GM12878 (cell line): ENCODE results near the gene MAP2K7. TPM values are rescaled to one million over a fixed set of nuclear protein-coding genes. Genes with fewer than 3 reads are reported as not detected.
"Not testable (repeated sequence)": the region's sequence is repeated elsewhere in the genome, so short reads cannot be mapped to it uniquely, and the experiment has no call there.

ENCODE experiments used
- ATAC-seq: fragments of 200-7000 bp; cut with Tn5 transposase; 3 replicates; pipeline ENCODE4 v1.9.1; 2020; ENCODE audit warnings: mild to moderate bottlenecking, moderate library complexity
- BruUV-seq: library from RNA; stranded (reverse); fragments of 400-500 nt; replicated peaks from 2 replicates; lab custom pipeline; 2021; lab: Mats Ljungman, UMichigan
- CTCF ChIA-PET: fragments of 300-600 bp; sonication (Branson Sonifier 250); formaldehyde crosslinking; extraction: SDS; loops from one replicate; lab custom pipeline; 2021; ENCODE audit warnings: inconsistent platforms; lab: Yijun Ruan, JAX
- POLR2A ChIA-PET: fragments of 350-600 bp; formaldehyde crosslinking; extraction: SDS; loops from one replicate; lab custom pipeline; 2021; ENCODE audit warnings: inconsistent platforms; lab: Charles Lee
- RAD21 ChIA-PET: fragments of 300-600 bp; sonication (Branson Sonifier 250); formaldehyde crosslinking; loops from one replicate; lab custom pipeline; 2023; ENCODE audit warnings: antibody characterized with exemption; ENCODE audit not compliant: unreplicated experiment; lab: Charles Lee
- SMC1A ChIA-PET: fragments of 300-600 bp; sonication (Branson Sonifier 250); formaldehyde crosslinking; loops from one replicate; lab custom pipeline; 2023; ENCODE audit not compliant: unreplicated experiment, uncharacterized antibody; lab: Charles Lee
- DNase-seq: peaks from one replicate; pipeline ENCODE4 v3.0.0-alpha.2; 2011; ENCODE audit warnings: low read depth, low spot score
- FAIRE-seq: peaks from 3 replicates; lab custom pipeline; 2011; peaks lifted over from hg19 to GRCh38; lab: Jason Lieb, UNC
- H2AFZ ChIP-seq: 2 replicates; pipeline ENCODE4 v1.6.0; 2011; ENCODE audit warnings: low read depth, low read length, control low read depth; ENCODE audit not compliant: control insufficient read depth
- H3K27ac ChIP-seq: 2 replicates; pipeline ENCODE4 v1.5.1; 2011; ENCODE audit warnings: control low read depth; ENCODE audit not compliant: control insufficient read depth, insufficient read depth
- H3K27me3 ChIP-seq, 2 experiments: replicated peaks in 1 of 2; 2 replicates each; pipeline versions ENCODE4 v1.6.0 to v1.6.1; 2011; ENCODE audit warnings: low read length in 1 of 2; ENCODE audit not compliant: control insufficient read depth in 2 of 2, insufficient read depth in 2 of 2
- H3K36me3 ChIP-seq, 2 experiments: 2 replicates each; pipeline ENCODE4 v1.5.1; 2011; ENCODE audit warnings: low read length in 1 of 2; ENCODE audit not compliant: control insufficient read depth in 2 of 2, insufficient read depth in 2 of 2
- H3K4me1 ChIP-seq: 2 replicates; pipeline ENCODE4 v1.6.1; 2011; ENCODE audit warnings: mild to moderate bottlenecking, low read length, moderate library complexity, mixed read lengths; ENCODE audit not compliant: control insufficient read depth, insufficient read depth
- H3K4me2 ChIP-seq: 2 replicates; pipeline ENCODE4 v1.6.0; 2011; ENCODE audit warnings: control low read depth; ENCODE audit not compliant: control insufficient read depth, insufficient read depth
- H3K4me3 ChIP-seq: fragments of 200-600 bp; sonication (generic); 2 replicates; pipeline ENCODE4 v1.5.1; 2016
- H3K79me2 ChIP-seq: 2 replicates; pipeline ENCODE4 v1.6.0; 2011; ENCODE audit warnings: low read length; ENCODE audit not compliant: control insufficient read depth, insufficient read depth
- H3K9ac ChIP-seq: 2 replicates; pipeline ENCODE4 v1.8.0; 2011; ENCODE audit warnings: low read length, control low read depth, mixed read lengths; ENCODE audit not compliant: control insufficient read depth, insufficient read depth
- H3K9me3 ChIP-seq: replicated peaks from 3 replicates; pipeline ENCODE4 v1.5.1; 2011; ENCODE audit warnings: mild to moderate bottlenecking, low read length; ENCODE audit not compliant: control insufficient read depth, insufficient read depth
- H4K20me1 ChIP-seq: 2 replicates; pipeline ENCODE4 v1.6.0; 2011; ENCODE audit not compliant: control insufficient read depth, insufficient read depth
- CBX5 ChIP-seq: sonication (generic); IDR thresholded peaks from 2 replicates; pipeline ENCODE4 v1.6.1; 2016; ENCODE audit warnings: low read depth, moderate library complexity, mild to moderate bottlenecking, inconsistent platforms
- CHD4 ChIP-seq: fragments of 200-600 bp; sonication (generic); IDR thresholded peaks from 2 replicates; pipeline ENCODE4 v1.6.1; 2016; ENCODE audit warnings: mild to moderate bottlenecking
- RFX5 ChIP-seq: IDR thresholded peaks from 2 replicates; pipeline ENCODE4 v1.6.1; 2011; ENCODE audit warnings: low read depth, low read length, improper control_type of control experiment
- SIN3A ChIP-seq: IDR thresholded peaks from 2 replicates; pipeline ENCODE4 v1.6.1; 2012; ENCODE audit warnings: low read depth, low read length, improper control_type of control experiment
- SPI1 ChIP-seq: IDR thresholded peaks from 2 replicates; pipeline ENCODE4 v1.6.1; 2011; ENCODE audit warnings: low read depth, mild to moderate bottlenecking, low read length, moderate library complexity, borderline replicate concordance; ENCODE audit not compliant: insufficient read depth
- TAF1 ChIP-seq: IDR thresholded peaks from 2 replicates; pipeline ENCODE4 v1.6.1; 2011; ENCODE audit warnings: mild to moderate bottlenecking, low read depth, low read length, borderline replicate concordance
- USF2 ChIP-seq: IDR thresholded peaks from 2 replicates; pipeline ENCODE4 v1.6.1; 2011; ENCODE audit warnings: low read depth, low read length, improper control_type of control experiment, borderline replicate concordance
- WRNIP1 ChIP-seq: IDR thresholded peaks from 2 replicates; pipeline ENCODE4 v1.6.1; 2011; ENCODE audit warnings: low read depth, low read length, improper control_type of control experiment, borderline replicate concordance
- WGBS: methylation state at CpG from one replicate; pipeline ENCODE4 v1.1.6; 2016; ENCODE audit warnings: low lambda C conversion rate; ENCODE audit not compliant: insufficient replicate concordance, insufficient coverage; ENCODE audit errors: missing lambda C conversion rate; 5-methylcytosine and 5-hydroxymethylcytosine counted together
- in situ Hi-C: fragments of 300-500 bp; cut with MboI; formaldehyde crosslinking; loops from 9 replicates; pipeline ENCODE4 v1.14.3; 2018; ENCODE audit warnings: mixed read lengths
- intact Hi-C: fragments of 100-400 bp; cut with micrococcal nuclease; formaldehyde crosslinking; loops from one replicate; pipeline ENCODE4 v1.14.2; 2022; ENCODE audit not compliant: unreplicated experiment
- polyA plus RNA-seq, 11 experiments: library from polyadenylated mRNA; depleted of rRNA in 4 of 11; unstranded in 6 of 11; stranded (reverse) in 5 of 11; fragments of >200 nt; fragmentation: Nextera tagmentation in 4 of 11; fragmentation: Illumina TruSeq in 1 of 11; extraction: Ambion mirVana in 4 of 11; extraction: Trizol in 1 of 11; gene quantifications; 1 replicate in 1 of 11; 2 replicates in 10 of 11; pipeline versions ENCODE4 v1.2.1 to v1.2.3, GENCODE V29; 2011 to 2016; ENCODE audit warnings: inconsistent platforms in 2 of 11, missing spikeins in 2 of 11, low read depth in 1 of 11
- total RNA-seq, 4 experiments: library from RNA; depleted of rRNA in 3 of 4; stranded (reverse); fragments of >200 nt in 3 of 4; fragmentation: Illumina TruSeq in 1 of 4; extraction: Trizol in 1 of 4; gene quantifications; 2 replicates each; pipeline versions ENCODE4 v1.2.1 to v1.2.3, GENCODE V29; 2013 to 2021
- TF ChIP-seq, protein P1 (sequence below): fragments of 450-650 bp; IDR thresholded peaks from 2 replicates; pipeline ENCODE4 v1.6.1; 2017; ENCODE audit warnings: low read depth, mild to moderate bottlenecking, moderate library complexity

The MAP2K7 gene
- total and polyA plus RNA-seq, 10 of the 15 experiments (the other 5 are each of a cell fraction or from before 2014, with no cell fraction given): 0.34 to 32.2 (median 6.7) TPM

DNA sequence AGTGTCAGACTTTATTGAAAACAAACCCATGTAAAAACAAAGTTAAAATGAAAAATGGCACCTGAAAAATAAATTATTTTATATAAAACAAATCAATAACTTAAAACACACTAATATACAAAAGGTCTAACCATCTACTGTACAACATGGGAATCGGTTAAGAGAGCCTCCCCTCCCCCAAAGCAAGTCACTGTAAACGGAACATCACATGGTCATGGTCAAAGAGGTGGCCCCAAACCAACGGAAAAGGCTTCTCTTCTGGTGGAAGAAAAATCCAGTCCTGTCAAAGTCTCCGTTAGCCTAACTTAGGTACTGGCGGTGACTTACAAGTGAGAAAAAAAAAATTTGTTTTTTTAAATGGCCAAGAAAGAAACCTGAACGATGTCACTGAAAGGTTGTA is 55.5 kb downstream of the MAP2K7 start:
- Histone ChIP-seq H3K36me3 (peaks cover 10 to 12% of the 10 kb centered on the region in 2 experiments; a peak in 3 of 4 replicates), H4K20me1 (no peaks in the 10 kb centered on the region), H3K27me3 (no peaks in the 10 kb centered on the region), H3K4me3 (no peak overlapping the region), H2AFZ (no peak overlapping the region), H3K27ac (no peak overlapping the region), H3K4me2 (no peak overlapping the region), H3K79me2 (no peaks in the 10 kb centered on the region), H3K9me3 (no peaks in the 10 kb centered on the region), H3K9ac (no peak overlapping the region), H3K4me1 (no peaks in the 10 kb centered on the region)
- no peak for FAIRE-seq
- in situ Hi-C loops (no loop called here), intact Hi-C loops (no loop called here)
- ChIA-PET POLR2A (interaction anchor here (0.6 kb wide), 1 partner anchor 10 kb away, joined by 3 read pairs; no protein-coding TSS in a partner anchor), SMC1A (no interaction called here), CTCF (interaction anchor here (0.9 to 3.3 kb wide), 4 partner anchors 8 to 43 kb away, joined by 3 to 16 read pairs (median 4); partner anchors contain the start of gene TIMM44), RAD21 (no interaction called here)
- no TSS peak for BruUV-seq
- no peak for TF ChIP-seq CHD4
- TF ChIP-seq TAF1: no peak
- no peak for TF ChIP-seq CBX5
- no peak for TF ChIP-seq USF2
- TF ChIP-seq SPI1: no peak
- TF ChIP-seq WRNIP1: no peak
- TF ChIP-seq SIN3A: no peak
- TF ChIP-seq RFX5: no peak
- TF ChIP-seq, protein P1, sequence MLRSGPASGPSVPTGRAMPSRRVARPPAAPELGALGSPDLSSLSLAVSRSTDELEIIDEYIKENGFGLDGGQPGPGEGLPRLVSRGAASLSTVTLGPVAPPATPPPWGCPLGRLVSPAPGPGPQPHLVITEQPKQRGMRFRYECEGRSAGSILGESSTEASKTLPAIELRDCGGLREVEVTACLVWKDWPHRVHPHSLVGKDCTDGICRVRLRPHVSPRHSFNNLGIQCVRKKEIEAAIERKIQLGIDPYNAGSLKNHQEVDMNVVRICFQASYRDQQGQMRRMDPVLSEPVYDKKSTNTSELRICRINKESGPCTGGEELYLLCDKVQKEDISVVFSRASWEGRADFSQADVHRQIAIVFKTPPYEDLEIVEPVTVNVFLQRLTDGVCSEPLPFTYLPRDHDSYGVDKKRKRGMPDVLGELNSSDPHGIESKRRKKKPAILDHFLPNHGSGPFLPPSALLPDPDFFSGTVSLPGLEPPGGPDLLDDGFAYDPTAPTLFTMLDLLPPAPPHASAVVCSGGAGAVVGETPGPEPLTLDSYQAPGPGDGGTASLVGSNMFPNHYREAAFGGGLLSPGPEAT: no peak
- DNase-seq: no peak
- 90% methylated on average over 6 of the region's 6 CpGs for WGBS
- ATAC-seq: no peak

GRCh38 chr19:7961082-7961481 is 57.4 kb downstream of the MAP2K7 start:
- H4K20me1 ChIP-seq, H3K9ac ChIP-seq, H2AFZ ChIP-seq, H3K79me2 ChIP-seq, intact Hi-C loops, H3K27ac ChIP-seq, SMC1A ChIA-PET, H3K4me1 ChIP-seq, RAD21 ChIA-PET, FAIRE-seq, H3K9me3 ChIP-seq, H3K27me3 ChIP-seq, DNase-seq, in situ Hi-C loops, H3K4me2 ChIP-seq, BruUV-seq, POLR2A ChIA-PET, ATAC-seq, H3K4me3 ChIP-seq: not testable (repeated sequence)
- 96% methylated on average over 4 of the region's 4 CpGs for WGBS
- peaks cover 13 to 17% of the 10 kb centered on the region in 2 experiments; a peak in 3 of 4 replicates for H3K36me3 ChIP-seq
- CTCF ChIA-PET: interaction anchor here (3.3 kb wide), 1 partner anchor 17 kb away, joined by 16 read pairs; the partner anchor contains the start of gene TIMM44
